ENCODE measurements around the gene TEAD3. TPM values are rescaled to one million over a fixed set of nuclear protein-coding genes. Genes with fewer than 3 reads are reported as not detected.

The TEAD3 gene
- polyA plus RNA-seq, 3 donors: not detected

DNA sequence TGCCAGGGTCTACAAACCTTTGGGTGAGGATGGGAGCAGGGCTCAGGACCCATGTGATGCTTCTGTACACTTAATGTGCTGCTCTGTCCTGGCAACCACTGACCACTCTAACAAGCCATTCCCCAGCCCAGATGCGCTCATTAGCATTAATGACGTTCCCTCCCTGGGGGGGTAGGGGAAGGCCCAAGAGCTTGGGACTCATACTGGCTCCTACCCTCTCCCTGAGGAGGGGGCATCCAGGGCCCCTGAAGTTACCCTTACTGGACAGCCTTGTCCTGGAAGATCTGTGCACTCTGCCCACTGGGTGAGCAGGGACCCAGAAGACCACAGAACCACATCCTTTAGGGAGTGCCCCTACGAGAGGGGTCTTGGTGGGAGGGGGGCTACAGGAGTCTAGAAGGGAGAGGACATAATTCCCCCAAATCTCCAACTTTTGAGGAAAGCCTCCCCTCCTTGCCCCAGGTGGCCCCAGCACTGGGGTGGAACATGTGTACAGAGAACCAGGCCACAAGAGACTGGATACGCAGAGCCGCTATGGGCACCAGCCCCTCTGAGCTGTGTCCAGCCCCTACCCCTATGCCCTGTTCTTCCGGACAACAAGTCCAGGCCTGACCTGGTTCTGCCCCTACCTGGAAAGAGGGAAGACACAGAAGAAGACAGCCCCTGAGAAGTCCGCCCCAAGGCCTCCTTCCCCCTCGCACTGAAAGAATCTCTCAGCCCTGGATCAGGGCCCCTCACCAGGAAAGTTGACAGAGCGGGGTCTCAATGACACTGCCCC, 1.4 kb downstream of the TEAD3 start:
- H3K4me2 ChIP-seq (replicated peaks; ENCODE audit: extremely low read depth, low read length, poor library complexity, severe bottlenecking): no peak overlapping the region
- H3K27me3 Mint-ChIP-seq (ENCODE audit: low read depth in 3 of 3): peaks cover 81 to 95% (median 87%) of the 10 kb centered on the region in 3 donors

DNA sequence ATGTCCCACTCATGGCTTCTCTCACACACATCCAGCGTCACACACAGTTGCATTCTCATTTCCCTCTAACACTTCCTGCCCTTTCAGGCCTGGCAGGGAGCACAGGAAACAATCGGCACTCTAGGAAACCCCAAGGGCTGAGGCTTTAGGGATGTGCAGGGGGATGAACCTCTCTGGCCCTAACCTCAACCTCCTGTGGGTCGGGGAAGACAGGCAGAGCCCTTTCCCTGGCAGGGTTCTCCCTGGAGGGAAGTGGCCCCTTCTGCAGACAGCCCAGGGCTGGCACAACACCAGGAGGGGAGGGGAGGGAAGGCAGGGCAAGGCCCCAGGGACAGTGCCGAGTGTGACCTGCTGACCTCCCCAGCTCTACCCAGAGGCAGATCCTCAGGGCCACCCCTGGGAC, 2.7 kb downstream of the TEAD3 start:
- Histone ChIP-seq H3K36me3 (replicated peaks in 1 of 2; ENCODE audit: control insufficient read depth in 1 of 2, insufficient read depth in 2 of 2, low read length in 2 of 2) (no peaks in the 10 kb centered on the region), H3K27me3 (ENCODE audit: control insufficient read depth in 2 of 2, insufficient read depth in 2 of 2, low read length in 2 of 2) (peaks cover 27 to 84% of the 10 kb centered on the region in 2 donors), H3K4me1 (ENCODE audit: control insufficient read depth in 1 of 2, insufficient read depth in 2 of 2, low read length in 2 of 2) (peaks cover 36 to 42% of the 10 kb centered on the region in 2 donors), H3K27ac (ENCODE audit: low read depth in 1 of 2, low read length in 2 of 2) (no peak overlapping the region), H3K79me2 (ENCODE audit: insufficient read depth, low read length) (no peaks in the 10 kb centered on the region), H2AFZ (ENCODE audit: insufficient read depth, low read depth, low read length, poor library complexity, severe bottlenecking) (no peak overlapping the region), H3K4me3 (replicated peaks in 1 of 3; ENCODE audit: low read depth in 2 of 3, low read length in 3 of 3) (no peak overlapping the region), H4K20me1 (ENCODE audit: insufficient read depth, low read length) (peaks cover 10% of the 10 kb centered on the region), H3K4me2 (replicated peaks; ENCODE audit: extremely low read depth, low read length, poor library complexity, severe bottlenecking) (no peak overlapping the region), H3K9me3 (replicated peaks in 1 of 2; ENCODE audit: control insufficient read depth in 1 of 2, insufficient read depth in 1 of 2, low read length in 2 of 2) (peaks cover 0 to 9% of the 10 kb centered on the region in 2 donors), H3K9ac (ENCODE audit: insufficient read depth, low read length, poor library complexity, severe bottlenecking) (no peak overlapping the region)
- H3K4me1 Mint-ChIP-seq: peaks cover 38% of the 10 kb centered on the region
- peaks cover 71 to 89% (median 77%) of the 10 kb centered on the region in 3 donors for H3K27me3 Mint-ChIP-seq (ENCODE audit: low read depth in 3 of 3)
- H3K9me3 Mint-ChIP-seq: peaks cover 0 to 19% (median 8%) of the 10 kb centered on the region in 7 donors
- peak overlapping the region in 1 of 2 donors; percentile 65 for H3K4me3 Mint-ChIP-seq
- DNase-seq: peak; percentile 29 to 67 (median 31)
- peak overlapping the region in 2 of 7 donors; percentile 1 to 37 for H3K27ac Mint-ChIP-seq
- TF ChIP-seq, protein P1, sequence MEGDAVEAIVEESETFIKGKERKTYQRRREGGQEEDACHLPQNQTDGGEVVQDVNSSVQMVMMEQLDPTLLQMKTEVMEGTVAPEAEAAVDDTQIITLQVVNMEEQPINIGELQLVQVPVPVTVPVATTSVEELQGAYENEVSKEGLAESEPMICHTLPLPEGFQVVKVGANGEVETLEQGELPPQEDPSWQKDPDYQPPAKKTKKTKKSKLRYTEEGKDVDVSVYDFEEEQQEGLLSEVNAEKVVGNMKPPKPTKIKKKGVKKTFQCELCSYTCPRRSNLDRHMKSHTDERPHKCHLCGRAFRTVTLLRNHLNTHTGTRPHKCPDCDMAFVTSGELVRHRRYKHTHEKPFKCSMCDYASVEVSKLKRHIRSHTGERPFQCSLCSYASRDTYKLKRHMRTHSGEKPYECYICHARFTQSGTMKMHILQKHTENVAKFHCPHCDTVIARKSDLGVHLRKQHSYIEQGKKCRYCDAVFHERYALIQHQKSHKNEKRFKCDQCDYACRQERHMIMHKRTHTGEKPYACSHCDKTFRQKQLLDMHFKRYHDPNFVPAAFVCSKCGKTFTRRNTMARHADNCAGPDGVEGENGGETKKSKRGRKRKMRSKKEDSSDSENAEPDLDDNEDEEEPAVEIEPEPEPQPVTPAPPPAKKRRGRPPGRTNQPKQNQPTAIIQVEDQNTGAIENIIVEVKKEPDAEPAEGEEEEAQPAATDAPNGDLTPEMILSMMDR (IDR thresholded peaks at IDR 0.05): no peak
- 0% methylated on average over 1 of the region's 4 CpGs for WGBS (ENCODE audit: insufficient coverage)
- peaks cover 2 to 5% of the 10 kb centered on the region in 2 donors for H3K36me3 Mint-ChIP-seq
- intact Hi-C loops (cut with micrococcal nuclease): no loop called here

More for the DNA sequence above, 1.4 kb downstream of the TEAD3 start:
- 95% methylated on average over 4 of the region's 9 CpGs for WGBS (ENCODE audit: insufficient coverage)
- Mint-ChIP-seq H3K27ac (no peak overlapping the region), H3K4me1 (peaks cover 38% of the 10 kb centered on the region), H3K4me3 (peak overlapping the region; percentile 62 to 65), H3K36me3 (peaks cover 2 to 5% of the 10 kb centered on the region in 2 donors), H3K9me3 (peaks cover 0 to 19% (median 8%) of the 10 kb centered on the region in 7 donors)
- Histone ChIP-seq H3K4me1 (ENCODE audit: control insufficient read depth in 1 of 2, insufficient read depth in 2 of 2, low read length in 2 of 2) (peaks cover 36 to 42% of the 10 kb centered on the region in 2 donors), H3K4me3 (replicated peaks in 1 of 3; ENCODE audit: low read depth in 2 of 3, low read length in 3 of 3) (no peak overlapping the region), H3K9ac (ENCODE audit: insufficient read depth, low read length, poor library complexity, severe bottlenecking) (no peak overlapping the region), H3K27ac (ENCODE audit: low read depth in 1 of 2, low read length in 2 of 2) (no peak overlapping the region), H3K27me3 (ENCODE audit: control insufficient read depth in 2 of 2, insufficient read depth in 2 of 2, low read length in 2 of 2) (peaks cover 34 to 88% of the 10 kb centered on the region in 2 donors), H2AFZ (ENCODE audit: insufficient read depth, low read depth, low read length, poor library complexity, severe bottlenecking) (no peak overlapping the region), H4K20me1 (ENCODE audit: insufficient read depth, low read length) (peaks cover 10% of the 10 kb centered on the region), H3K36me3 (replicated peaks in 1 of 2; ENCODE audit: control insufficient read depth in 1 of 2, insufficient read depth in 2 of 2, low read length in 2 of 2) (no peaks in the 10 kb centered on the region), H3K9me3 (replicated peaks in 1 of 2; ENCODE audit: control insufficient read depth in 1 of 2, insufficient read depth in 1 of 2, low read length in 2 of 2) (peaks cover 0 to 9% of the 10 kb centered on the region in 2 donors), H3K79me2 (ENCODE audit: insufficient read depth, low read length) (no peaks in the 10 kb centered on the region)
- no peak for DNase-seq
- TF ChIP-seq, protein P1 (IDR thresholded peaks at IDR 0.05): no peak
- intact Hi-C loops (cut with micrococcal nuclease): no loop called here
